Measurements from ENCODE around the gene GINM1.

The GINM1 gene

GRCh38 chr6:149600508-149600907, 34.3 kb downstream of the GINM1 start:
- no peak overlapping the region for H3K27ac ChIP-seq
- TF ChIP-seq CTCF (conservative IDR thresholded peaks at IDR 0.05) (no peak), ZFX (IDR thresholded peaks at IDR 0.05) (no peak)

- no peak overlapping the region for H3K27ac ChIP-seq
- TF ChIP-seq CTCF (conservative IDR thresholded peaks at IDR 0.05) (no peak), ZFX (IDR thresholded peaks at IDR 0.05) (no peak)
These were observed 42.3 kb downstream of the GINM1 start for GRCh38 chr6:149608381-149608982.

DNA sequence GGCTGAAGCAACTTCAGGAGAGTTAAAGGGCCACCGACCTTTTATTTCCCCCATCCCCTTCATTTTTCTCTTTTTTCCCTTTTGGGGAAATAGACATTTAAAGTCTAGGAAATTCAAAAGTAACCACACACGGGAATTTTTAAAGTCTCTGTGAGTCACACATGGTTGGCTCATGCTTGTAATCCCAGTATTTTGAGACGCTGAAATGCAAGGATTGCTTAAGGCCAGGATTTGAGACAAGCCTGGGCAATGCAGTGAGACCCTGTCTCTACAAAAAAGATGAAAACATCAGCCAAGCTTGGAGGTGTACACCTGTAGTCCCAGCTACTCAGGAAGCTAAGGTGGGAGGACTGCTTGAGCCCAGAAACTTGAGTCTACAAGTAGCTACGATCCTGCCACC, 48.2 kb downstream of the GINM1 start:
- no peak overlapping the region for H3K27ac ChIP-seq

GRCh38 chr6:149615805-149616204, 49.6 kb downstream of the GINM1 start:
- H3K27ac ChIP-seq: no peak overlapping the region
- TF ChIP-seq ZFX (IDR thresholded peaks at IDR 0.05) (no peak), CTCF (conservative IDR thresholded peaks at IDR 0.05) (no peak)

More for the DNA sequence above, 48.2 kb downstream of the GINM1 start:
- TF ChIP-seq ZFX (IDR thresholded peaks at IDR 0.05) (no peak), CTCF (conservative IDR thresholded peaks at IDR 0.05) (no peak)

- TF ChIP-seq ZFX (IDR thresholded peaks at IDR 0.05) (no peak), CTCF (conservative IDR thresholded peaks at IDR 0.05) (no peak)
These were observed 61.5 kb downstream of the GINM1 start for GRCh38 chr6:149627672-149628071.

DNA sequence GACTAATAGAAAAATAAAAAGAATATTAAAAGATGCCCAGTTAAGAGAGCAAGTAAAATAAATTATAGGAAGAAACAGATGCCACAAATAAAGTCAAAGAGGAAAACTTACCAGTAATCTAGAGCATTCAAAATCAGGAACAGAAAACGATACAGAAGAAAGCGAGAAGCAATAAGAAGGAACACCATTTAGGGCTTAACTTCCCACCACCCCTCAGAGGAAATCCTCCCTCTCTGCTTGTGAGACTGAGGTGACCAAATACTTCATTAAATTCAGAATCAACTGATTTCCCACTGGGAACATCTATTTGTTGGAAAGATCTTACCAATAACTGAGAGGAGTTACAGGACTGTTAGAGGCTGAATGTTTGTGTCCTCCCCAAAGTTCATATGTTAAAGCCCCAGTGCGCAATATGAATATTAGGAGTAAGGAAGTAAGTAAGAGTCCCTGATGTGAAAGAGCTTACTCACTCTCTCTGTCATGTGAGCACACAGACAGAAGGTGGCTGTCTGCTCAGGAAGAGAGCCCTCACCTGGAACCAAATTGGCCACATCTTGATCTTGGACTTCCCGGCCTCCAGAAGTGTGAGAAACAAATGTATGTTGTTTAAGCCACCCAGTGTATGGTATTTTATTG, 62.8 kb downstream of the GINM1 start:
- H3K27ac ChIP-seq: no peak overlapping the region
- TF ChIP-seq ZFX (IDR thresholded peaks at IDR 0.05): no peak
- TF ChIP-seq CTCF (conservative IDR thresholded peaks at IDR 0.05): no peak

More at GRCh38 chr6:149627672-149628071, 61.5 kb downstream of the GINM1 start:
- H3K27ac ChIP-seq: no peak overlapping the region

DNA sequence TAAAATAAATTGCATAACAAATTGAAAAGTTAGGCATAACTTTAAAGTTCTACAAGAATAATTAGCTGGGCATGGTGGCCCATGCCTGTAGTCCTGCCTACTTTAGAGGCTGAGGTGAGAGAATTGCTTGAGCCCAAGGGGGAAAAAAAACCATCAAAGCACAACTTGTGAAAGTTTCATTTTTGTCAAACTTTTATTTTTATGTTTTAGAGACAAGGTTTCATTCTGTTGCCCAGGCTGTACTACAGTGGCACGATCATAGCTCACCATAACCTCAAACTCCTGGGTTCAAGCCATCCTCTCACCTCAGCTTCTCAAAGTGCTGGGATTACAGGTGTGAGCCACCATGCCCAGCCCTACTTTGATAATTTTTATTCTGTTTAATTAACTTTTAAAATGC, 68.1 kb downstream of the GINM1 start:
- H3K27ac ChIP-seq: no peak overlapping the region
- TF ChIP-seq CTCF (conservative IDR thresholded peaks at IDR 0.05): no peak
- no peak for TF ChIP-seq ZFX (IDR thresholded peaks at IDR 0.05)

Data from C4-2B (cell line).